Left kidney (tissue), 2 donors: ENCODE data around the gene RELL2. TPM values are rescaled to one million over a fixed set of nuclear protein-coding genes. Genes with fewer than 3 reads are reported as not detected.

ENCODE experiments used
- DNase-seq: peaks from one replicate; pipeline ENCODE4 v3.0.0-alpha.2; 2013
- polyA plus RNA-seq: library from polyadenylated mRNA; unstranded; fragments of 120-200 nt; gene quantifications from one replicate; pipeline ENCODE4 v1.2.1, GENCODE V29; 2013; ENCODE audit not compliant: insufficient read length

RELL2 gene
- polyA plus RNA-seq, 1 donor: 1.1 TPM

DNA sequence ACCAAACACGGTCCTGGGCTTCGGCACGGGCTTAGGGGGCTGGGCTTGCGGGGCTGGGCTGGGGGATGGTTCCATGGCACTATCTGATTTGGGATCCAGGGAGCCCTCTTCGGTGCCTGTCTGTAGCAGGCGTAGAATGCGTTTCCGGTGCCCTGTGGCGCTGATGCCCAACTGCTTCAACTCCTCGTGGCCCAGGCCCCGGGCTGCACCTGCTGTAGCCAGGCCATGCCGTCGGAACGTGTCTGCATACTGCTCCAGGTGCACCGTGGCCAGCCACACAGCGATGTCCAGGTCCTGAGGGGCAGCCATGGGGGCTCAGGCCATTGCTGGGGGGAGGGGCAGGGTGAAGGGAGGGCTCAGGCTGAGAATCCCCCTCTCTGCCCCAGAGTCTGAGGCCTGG is 43.4 kb downstream of the RELL2 start:
- no peak for DNase-seq

DNA sequence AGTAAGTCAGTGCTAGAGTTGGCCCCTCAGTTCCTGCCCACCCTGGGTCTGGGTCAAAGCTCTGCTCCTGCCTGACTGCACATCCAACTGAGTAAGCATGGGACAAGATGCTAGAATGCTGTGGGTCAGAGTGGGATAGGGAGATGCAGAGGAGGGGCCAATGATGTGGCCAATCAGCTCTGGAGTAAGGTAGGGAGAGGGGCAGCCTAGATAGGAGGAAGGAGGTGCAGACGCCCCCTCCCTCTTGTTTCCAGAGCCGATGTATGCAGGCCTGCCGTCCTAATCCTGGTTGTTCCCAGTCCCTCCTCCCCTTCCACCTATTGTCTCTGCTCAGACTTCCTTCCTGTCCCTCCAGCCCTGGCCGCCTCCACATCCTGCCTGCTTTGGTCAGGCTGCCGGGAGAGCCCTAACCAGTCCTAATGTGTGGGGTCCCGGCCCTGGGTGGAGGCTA is 44.0 kb downstream of the RELL2 start:
- no peak for DNase-seq

GRCh38 chr5:141681295-141681694 is 44.5 kb downstream of the RELL2 start:
- DNase-seq: no peak

DNA sequence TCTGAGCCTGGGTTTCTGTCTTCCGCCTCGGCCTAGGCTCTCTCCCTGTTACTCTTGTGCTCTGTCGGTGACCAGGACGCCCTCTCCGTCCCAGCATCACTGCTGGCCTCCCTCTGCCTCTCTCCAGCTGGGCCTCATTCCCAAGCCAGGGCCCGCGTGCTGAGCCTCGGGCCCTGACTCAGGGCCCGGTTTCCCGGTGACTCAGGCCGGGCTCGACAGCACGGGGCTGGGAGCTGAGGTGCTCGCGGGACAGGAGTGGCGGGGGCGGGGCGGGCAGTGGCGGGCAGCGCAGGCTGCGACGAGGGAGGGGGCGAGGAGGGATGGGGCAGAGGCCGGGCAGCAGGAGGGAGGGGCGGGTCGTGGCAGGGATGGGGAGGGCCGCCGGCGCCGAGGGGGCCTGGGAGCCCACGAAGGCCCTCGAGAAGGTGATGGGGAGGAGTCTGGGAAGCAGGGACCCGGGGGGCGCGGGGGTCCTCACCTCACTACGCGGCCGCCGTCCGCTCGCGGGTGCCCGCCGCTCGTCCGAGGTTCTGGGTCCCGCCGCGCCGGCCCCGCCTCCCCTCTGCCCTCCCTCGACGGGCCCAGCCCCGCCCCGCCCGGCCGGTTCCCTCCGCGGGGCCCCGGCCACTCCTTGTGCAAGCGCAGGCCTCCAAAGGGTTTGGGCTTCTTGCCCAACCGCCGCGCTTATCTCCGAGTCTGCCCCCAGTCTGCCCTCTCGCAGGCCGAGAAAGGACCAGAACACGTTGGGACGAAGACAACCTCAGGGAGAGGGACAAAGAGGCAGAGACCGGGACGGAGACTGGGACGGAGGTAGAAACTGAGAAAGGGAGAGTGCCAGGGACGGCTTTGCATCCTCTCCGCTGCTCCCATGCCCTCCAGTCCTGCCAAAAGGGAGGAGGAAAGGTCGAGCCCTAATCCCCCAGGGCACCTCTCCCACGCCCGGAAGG is 45.2 kb downstream of the RELL2 start, which contains the start of gene ARAP3:
Gene ARAP3 (minus strand): TSS at position 536 of the 947 bp plus-strand sequence. CDS start 1,744 bp downstream, outside the sequence.
- DNase-seq: no peak

DNA sequence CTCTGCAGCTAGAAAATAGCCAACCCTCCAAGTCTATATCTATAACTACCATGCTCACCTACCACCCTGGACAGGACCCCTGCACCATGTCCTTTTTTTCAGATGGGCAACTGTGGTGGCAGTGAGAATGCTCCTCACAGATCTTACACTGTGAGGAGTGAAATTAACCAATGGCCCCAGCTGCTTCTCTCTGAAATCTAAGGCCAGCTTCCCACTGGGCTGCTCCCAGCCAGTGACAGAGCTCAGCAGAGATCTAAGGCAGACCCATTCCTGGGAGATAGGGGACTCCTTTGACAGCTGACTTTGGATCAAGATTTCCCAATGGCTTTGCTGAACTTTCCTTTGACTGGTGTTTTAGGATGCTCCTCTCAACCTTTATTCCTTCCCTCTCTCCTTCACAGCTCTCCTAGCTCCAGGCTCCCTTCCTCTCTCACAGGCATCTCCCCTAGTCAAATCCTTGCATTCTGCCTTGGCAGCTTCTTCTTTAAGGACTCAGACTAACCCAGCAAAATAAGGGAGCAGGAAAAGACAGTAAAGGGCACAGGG is 46.9 kb downstream of the RELL2 start:
- DNase-seq: no peak

- DNase-seq: no peak
Measured at GRCh38 chr5:141685591-141685990, 48.8 kb downstream of the RELL2 start.

DNA sequence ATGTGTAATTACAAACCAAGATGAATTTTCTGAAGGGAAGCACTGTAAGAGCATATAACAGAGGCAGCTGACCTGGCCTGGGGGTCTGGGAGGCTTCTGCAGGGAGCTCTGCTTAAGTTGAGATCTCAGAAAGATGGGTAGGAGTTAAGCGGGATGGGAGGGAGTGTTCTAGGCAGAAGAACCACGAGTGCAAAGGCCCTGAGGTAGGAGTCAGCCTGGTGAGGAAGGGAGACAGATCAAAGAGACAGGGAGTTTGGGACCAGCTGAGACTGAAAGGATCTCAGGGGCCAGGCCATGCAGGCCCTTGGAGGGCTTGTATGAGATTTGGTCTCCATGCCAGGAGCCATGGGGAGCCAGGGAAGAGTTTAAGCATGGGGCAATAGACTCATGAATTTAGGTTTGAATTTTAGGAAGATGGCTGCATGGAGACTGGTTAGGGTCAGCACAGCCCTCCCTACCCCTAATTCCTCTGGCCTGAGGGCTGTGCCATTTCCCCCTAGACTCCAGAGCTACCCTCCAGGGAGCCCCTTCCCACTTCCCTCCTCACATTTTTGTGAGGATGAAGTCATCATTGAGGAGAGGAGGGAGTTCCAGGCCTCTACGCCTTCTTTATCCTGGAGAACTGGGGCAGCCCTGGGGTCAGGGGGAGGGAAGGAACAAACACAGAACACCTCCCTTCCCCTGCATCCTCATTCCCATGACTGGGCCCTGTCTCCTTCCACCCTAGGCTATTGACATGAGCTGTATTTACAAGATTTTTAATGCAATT is 50.0 kb downstream of the RELL2 start:
- DNase-seq: no peak

Other genes with a start within 250 kb of the RELL2 start
- gene PCDHGB4, start 249.3 kb upstream of the RELL2 start, polyA plus RNA-seq: 7.6 TPM
- 0.60 TPM for gene PCDHGA8, start 244.4 kb upstream of the RELL2 start, polyA plus RNA-seq
- 10.9 TPM for gene PCDHGB5, start 239.1 kb upstream of the RELL2 start, polyA plus RNA-seq
- 6.5 TPM for gene PCDHGA9, start 234.2 kb upstream of the RELL2 start, polyA plus RNA-seq
- gene PCDHGB6, start 229.0 kb upstream of the RELL2 start, polyA plus RNA-seq: 7.3 TPM
- 3.7 TPM for gene PCDHGA10, start 224.0 kb upstream of the RELL2 start, polyA plus RNA-seq
- 17.3 TPM for gene PCDHGB7, start 219.3 kb upstream of the RELL2 start, polyA plus RNA-seq
- 5.1 TPM for gene PCDHGA11, start 215.9 kb upstream of the RELL2 start, polyA plus RNA-seq
- gene PCDHGA12, start 206.5 kb upstream of the RELL2 start, polyA plus RNA-seq: 1.5 TPM
- 99.2 TPM for gene PCDHGC3, start 161.0 kb upstream of the RELL2 start, polyA plus RNA-seq
- 4.4 TPM for gene PCDHGC4, start 152.0 kb upstream of the RELL2 start, polyA plus RNA-seq
- 0.81 TPM for gene PCDHGC5, start 147.9 kb upstream of the RELL2 start, polyA plus RNA-seq
- gene DIAPH1, start 18.0 kb upstream of the RELL2 start, polyA plus RNA-seq: 80.0 TPM
- 122 TPM for gene HDAC3, start 148 bp upstream of the RELL2 start, polyA plus RNA-seq
- 17.3 TPM for gene FCHSD1, start 14.4 kb downstream of the RELL2 start, polyA plus RNA-seq
- gene ARAP3, start 45.2 kb downstream of the RELL2 start, polyA plus RNA-seq: 21.3 TPM
- gene PCDH1, start 241.4 kb downstream of the RELL2 start, polyA plus RNA-seq: 22.4 TPM